Activated T-cell treated with anti-CD3 and anti-CD28 coated beads for 4 hours (primary cell): ENCODE results near the gene TLK1.

ENCODE experiments used
- DNase-seq: peaks from one replicate; pipeline ENCODE4 v3.0.0-alpha.2; 2020

TLK1 gene

GRCh38 chr2:170950221-170950761 lies 210.4 kb downstream of the TLK1 start:
- DNase-seq: no peak

- DNase-seq: no peak
Observed at GRCh38 chr2:170949415-170949814, 211.3 kb downstream of the TLK1 start.

- DNase-seq: no peak
Observed at GRCh38 chr2:170944545-170944944, 216.1 kb downstream of the TLK1 start.

- no peak for DNase-seq
Observed at GRCh38 chr2:170943596-170943995, 217.1 kb downstream of the TLK1 start.

GRCh38 chr2:170943041-170943440 lies 217.7 kb downstream of the TLK1 start:
- DNase-seq: no peak

- no peak for DNase-seq
Observed at GRCh38 chr2:170942615-170943014, 218.1 kb downstream of the TLK1 start.
